Stimulated activated CD8-positive, alpha-beta memory T cell treated with anti-CD3 and anti-CD28 coated beads, Interleukin-12 subunit alpha, Interleukin-12 subunit beta, amount 100 ng/mL, for 1 hour (primary cell): Measurements from ENCODE around the gene STAC2.

Experiments
- DNase-seq: peaks from one replicate; pipeline ENCODE4 v3.0.0-alpha.2; 2020; ENCODE audit warnings: low read depth

The STAC2 gene

GRCh38 chr17:39231591-39232551 lies 6.1 kb upstream of the STAC2 start:
- peak; percentile 49 for DNase-seq

- DNase-seq = no peak
Observed at GRCh38 chr17:39231091-39231561, 5.4 kb upstream of the STAC2 start.

- DNase-seq = no peak
Observed at GRCh38 chr17:39230361-39230760, 4.6 kb upstream of the STAC2 start.

- no peak for DNase-seq
Observed at GRCh38 chr17:39229274-39229913, 3.6 kb upstream of the STAC2 start.

- DNase-seq = no peak
Observed at GRCh38 chr17:39227364-39227919, 1.7 kb upstream of the STAC2 start.

- DNase-seq = peak; percentile 39
Observed at GRCh38 chr17:39225959-39226683, 376 bp upstream of the STAC2 start.

- no peak for DNase-seq
Observed at GRCh38 chr17:39224778-39225307, 902 bp downstream of the STAC2 start.

- no peak for DNase-seq
Observed at GRCh38 chr17:39223907-39224777, 1.6 kb downstream of the STAC2 start.

GRCh38 chr17:39222866-39223834 lies 2.6 kb downstream of the STAC2 start:
- DNase-seq = no peak

- no peak for DNase-seq
Observed at GRCh38 chr17:39222151-39222550, 3.6 kb downstream of the STAC2 start.

- no peak for DNase-seq
Observed at GRCh38 chr17:39221572-39221971, 4.2 kb downstream of the STAC2 start.

GRCh38 chr17:39219647-39220154 lies 6.0 kb downstream of the STAC2 start:
- no peak for DNase-seq

- DNase-seq = no peak
Observed at GRCh38 chr17:39218906-39219305, 6.8 kb downstream of the STAC2 start.

GRCh38 chr17:39217734-39218369 lies 7.9 kb downstream of the STAC2 start:
- no peak for DNase-seq

- DNase-seq = no peak
Observed at GRCh38 chr17:39213852-39214251, 11.9 kb downstream of the STAC2 start.

GRCh38 chr17:39212841-39213480 lies 12.8 kb downstream of the STAC2 start:
- DNase-seq = no peak

GRCh38 chr17:39212195-39212810 lies 13.4 kb downstream of the STAC2 start:
- no peak for DNase-seq

GRCh38 chr17:39210093-39210434 lies 15.7 kb downstream of the STAC2 start:
- no peak for DNase-seq
